TTC549 (cell line): ENCODE results near the gene BZW2.

Experiments used
- FAIRE-seq: peaks from 2 replicates; lab custom pipeline; 2012; peaks lifted over from hg19 to GRCh38; lab: Jason Lieb, UNC

The BZW2 gene

GRCh38 chr7:16724344-16724743, 78.4 kb downstream of the BZW2 start:
- FAIRE-seq: no peak

GRCh38 chr7:16726189-16726588, 80.2 kb downstream of the BZW2 start:
- FAIRE-seq: no peak

- FAIRE-seq: no peak
Measured at GRCh38 chr7:16727736-16728135, 81.8 kb downstream of the BZW2 start.

- FAIRE-seq: no peak
Measured at GRCh38 chr7:16728811-16729210, 82.8 kb downstream of the BZW2 start.

- no peak for FAIRE-seq
Measured at GRCh38 chr7:16729541-16729940, 83.6 kb downstream of the BZW2 start.

GRCh38 chr7:16730937-16731336, 85.0 kb downstream of the BZW2 start:
- no peak for FAIRE-seq

GRCh38 chr7:16732828-16733227, 86.8 kb downstream of the BZW2 start:
- FAIRE-seq: no peak

GRCh38 chr7:16734148-16734726, 88.3 kb downstream of the BZW2 start:
- FAIRE-seq: no peak

- FAIRE-seq: no peak
Measured at GRCh38 chr7:16735020-16735419, 89.0 kb downstream of the BZW2 start.

- no peak for FAIRE-seq
Measured at GRCh38 chr7:16738011-16738688, 92.2 kb downstream of the BZW2 start.

- no peak for FAIRE-seq
Measured at GRCh38 chr7:16739863-16740622, 94.1 kb downstream of the BZW2 start.

GRCh38 chr7:16740623-16740953, 94.6 kb downstream of the BZW2 start:
- no peak for FAIRE-seq

GRCh38 chr7:16740996-16741395, 95.0 kb downstream of the BZW2 start:
- no peak for FAIRE-seq

GRCh38 chr7:16741676-16742075, 95.7 kb downstream of the BZW2 start:
- FAIRE-seq: no peak

- no peak for FAIRE-seq
Measured at GRCh38 chr7:16742547-16742946, 96.6 kb downstream of the BZW2 start.

- no peak for FAIRE-seq
Measured at GRCh38 chr7:16743236-16743635, 97.3 kb downstream of the BZW2 start.

- FAIRE-seq: no peak
Measured at GRCh38 chr7:16744518-16745250, 98.7 kb downstream of the BZW2 start.

- FAIRE-seq: no peak
Measured at GRCh38 chr7:16745645-16746044, 99.7 kb downstream of the BZW2 start.

GRCh38 chr7:16747102-16747501, 101.1 kb downstream of the BZW2 start:
- FAIRE-seq: no peak

GRCh38 chr7:16753102-16753931, 107.3 kb downstream of the BZW2 start, which contains the start of gene TSPAN13:
TSPAN13 (plus strand) TSS chr7:16753755; CDS start chr7:16753968, 213 bp downstream.
- no peak for FAIRE-seq

- no peak for FAIRE-seq
Measured at GRCh38 chr7:16753932-16754855, 108.2 kb downstream of the BZW2 start.
